SK-N-MC (cell line): ENCODE measurements around the gene SCRN2.

Experiments
- DNase-seq: peaks from one replicate; pipeline ENCODE4 v3.0.0-alpha.2; 2011; ENCODE audit warnings: low read depth, low spot score
- H3K27ac ChIP-seq: fragments of 200-600 bp; sonication (generic); 2 replicates; pipeline ENCODE4 v1.5.1; 2016; ENCODE audit warnings: mixed run types
- H3K36me3 ChIP-seq: fragments of 200-600 bp; sonication (generic); 2 replicates; pipeline ENCODE4 v1.6.1; 2017; ENCODE audit warnings: antibody characterized with exemption, low read length, mixed read lengths; ENCODE audit not compliant: insufficient read depth
- H3K4me3 ChIP-seq: fragments of 200-600 bp; sonication (generic); 2 replicates; pipeline ENCODE4 v1.5.1; 2016
- H3K9ac ChIP-seq: fragments of 200-600 bp; sonication (generic); 2 replicates; pipeline ENCODE4 v1.8.0; 2017; ENCODE audit warnings: mixed run types, mixed read lengths; ENCODE audit not compliant: insufficient read length
- H3K9me3 ChIP-seq: fragments of 200-600 bp; sonication (generic); 2 replicates; pipeline ENCODE4 v1.6.1; 2017; ENCODE audit warnings: low read depth, mild to moderate bottlenecking, antibody characterized with exemption, low read length, moderate library complexity, mixed read lengths
- EZH2 ChIP-seq: fragments of 200-600 bp; sonication (generic); IDR thresholded peaks from one replicate; pipeline ENCODE4 v1.6.1; 2017; ENCODE audit warnings: antibody characterized with exemption
- FOXP2 ChIP-seq: optimal IDR thresholded peaks from 2 replicates; pipeline ENCODE3; 2011; ENCODE audit warnings: mild to moderate bottlenecking, moderate library complexity; ENCODE audit not compliant: insufficient read depth; ENCODE audit errors: extremely low read length, control extremely low read depth
- POLR2AphosphoS5 ChIP-seq: IDR thresholded peaks from 2 replicates; pipeline ENCODE4 v1.6.1; 2012; ENCODE audit warnings: mild to moderate bottlenecking, low read depth, low read length, borderline replicate concordance

Gene SCRN2

DNA sequence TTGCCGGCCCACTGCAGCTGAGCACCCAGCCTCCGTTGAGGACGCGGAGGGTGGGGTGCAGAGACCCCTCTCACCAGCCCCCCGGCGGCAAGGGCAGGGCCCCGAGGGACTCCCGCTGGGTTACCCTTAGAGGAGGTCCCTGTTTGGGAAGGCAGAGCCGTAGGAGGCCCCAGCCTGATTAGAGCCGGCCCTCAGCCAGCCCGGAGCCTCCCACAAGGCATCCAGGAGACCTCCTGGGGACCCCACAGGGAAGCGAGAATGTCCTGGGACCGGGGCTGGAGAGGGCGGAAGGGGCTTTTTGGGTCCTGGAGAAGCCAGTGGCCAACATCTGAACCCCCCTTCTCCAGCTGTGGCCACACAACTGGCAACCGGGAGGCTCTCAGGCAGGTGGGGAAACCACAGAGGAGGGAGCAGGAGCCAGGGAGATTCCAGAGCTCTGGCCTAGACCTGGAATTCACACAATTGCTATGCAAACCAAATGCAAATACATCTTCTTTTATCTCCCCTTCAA lies 31.6 kb upstream of the SCRN2 start:
- no peak overlapping the region for H3K9ac ChIP-seq
- DNase-seq, result no peak
- H3K27ac ChIP-seq, result no peak overlapping the region
- TF ChIP-seq EZH2, result no peak
- TF ChIP-seq FOXP2, result no peak
- TF ChIP-seq POLR2AphosphoS5, result no peak
- no peaks in the 10 kb centered on the region for H3K9me3 ChIP-seq
- no peak overlapping the region for H3K4me3 ChIP-seq
- H3K36me3 ChIP-seq, result no peaks in the 10 kb centered on the region

DNA sequence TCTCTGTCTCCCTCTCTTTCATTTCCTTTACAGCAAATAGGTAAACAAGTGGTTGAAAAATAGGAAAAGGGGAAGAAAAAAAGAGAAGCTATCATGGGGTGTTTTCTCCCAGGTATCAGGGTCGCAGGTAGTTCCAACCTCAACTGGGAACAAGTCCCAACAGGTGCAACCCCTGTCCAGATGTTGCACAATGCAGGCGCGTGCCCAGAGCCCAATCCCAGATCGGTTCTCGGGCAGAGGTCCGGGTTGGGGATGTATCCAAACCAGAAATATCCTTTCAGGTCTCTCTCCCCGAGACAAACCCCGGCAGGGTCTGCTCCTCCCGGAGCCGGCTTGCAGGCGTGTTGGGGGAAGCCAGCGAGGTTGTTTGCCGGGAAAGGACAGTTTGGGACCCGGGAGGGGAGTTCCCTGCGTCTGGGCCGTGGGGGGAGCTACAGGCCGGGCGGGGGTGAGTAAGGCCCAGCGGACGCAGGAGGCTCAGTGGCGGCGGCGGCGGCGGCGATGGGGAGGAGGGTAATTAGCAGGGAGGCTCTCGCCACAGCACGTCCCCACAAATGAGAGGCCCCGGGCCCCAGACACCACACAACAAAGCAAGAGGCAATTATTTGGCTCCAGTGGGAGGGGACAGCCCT lies 31.1 kb upstream of the SCRN2 start:
- no peaks in the 10 kb centered on the region for H3K9me3 ChIP-seq
- no peak overlapping the region for H3K27ac ChIP-seq
- no peak for DNase-seq
- TF ChIP-seq POLR2AphosphoS5, result no peak
- TF ChIP-seq EZH2, result no peak
- no peak for TF ChIP-seq FOXP2
- H3K9ac ChIP-seq, result no peak overlapping the region
- no peak overlapping the region for H3K4me3 ChIP-seq
- H3K36me3 ChIP-seq, result no peaks in the 10 kb centered on the region

- no peak for TF ChIP-seq FOXP2
- no peak for TF ChIP-seq POLR2AphosphoS5
- no peak for TF ChIP-seq EZH2
- H3K27ac ChIP-seq, result no peak overlapping the region
- no peak for DNase-seq
- no peaks in the 10 kb centered on the region for H3K9me3 ChIP-seq
- no peak overlapping the region for H3K9ac ChIP-seq
- no peaks in the 10 kb centered on the region for H3K36me3 ChIP-seq
- no peak overlapping the region for H3K4me3 ChIP-seq
Observed at GRCh38 chr17:47871048-47871447, 30.0 kb upstream of the SCRN2 start.

GRCh38 chr17:47870056-47870455 lies 29.0 kb upstream of the SCRN2 start:
- no peak for DNase-seq
- H3K4me3 ChIP-seq, result no peak overlapping the region
- no peak overlapping the region for H3K9ac ChIP-seq
- no peak overlapping the region for H3K27ac ChIP-seq
- no peaks in the 10 kb centered on the region for H3K9me3 ChIP-seq
- TF ChIP-seq POLR2AphosphoS5, result no peak
- no peak for TF ChIP-seq FOXP2
- TF ChIP-seq EZH2, result no peak
- no peaks in the 10 kb centered on the region for H3K36me3 ChIP-seq

- no peaks in the 10 kb centered on the region for H3K9me3 ChIP-seq
- no peak for TF ChIP-seq FOXP2
- no peak for TF ChIP-seq EZH2
- TF ChIP-seq POLR2AphosphoS5, result no peak
- H3K36me3 ChIP-seq, result no peaks in the 10 kb centered on the region
- H3K27ac ChIP-seq, result no peak overlapping the region
- no peak for DNase-seq
- no peak overlapping the region for H3K4me3 ChIP-seq
- no peak overlapping the region for H3K9ac ChIP-seq
Observed at GRCh38 chr17:47869114-47869513, 28.0 kb upstream of the SCRN2 start.

- Histone ChIP-seq H3K9ac (no peak overlapping the region), H3K4me3 (no peak overlapping the region), H3K9me3 (no peaks in the 10 kb centered on the region), H3K27ac (no peak overlapping the region), H3K36me3 (no peaks in the 10 kb centered on the region)
- no peak for DNase-seq
- no peak for TF ChIP-seq POLR2AphosphoS5
- TF ChIP-seq FOXP2, result no peak
- TF ChIP-seq EZH2, result no peak
Observed at GRCh38 chr17:47867813-47868533, 26.9 kb upstream of the SCRN2 start.

GRCh38 chr17:47866941-47867340 lies 25.9 kb upstream of the SCRN2 start:
- no peak overlapping the region for H3K4me3 ChIP-seq

GRCh38 chr17:47864791-47865216 lies 23.7 kb upstream of the SCRN2 start:
- Histone ChIP-seq H3K27ac (no peak overlapping the region), H3K4me3 (no peak overlapping the region; the same call in 1 of the 2 replicates), H3K9ac (no peak overlapping the region), H3K36me3 (no peaks in the 10 kb centered on the region), H3K9me3 (no peaks in the 10 kb centered on the region)
- DNase-seq, result peak; percentile 74
- TF ChIP-seq EZH2, result no peak
- no peak for TF ChIP-seq FOXP2
- peak; percentile 59; the same call in 1 of the 2 replicates for TF ChIP-seq POLR2AphosphoS5

More at GRCh38 chr17:47866941-47867340, 25.9 kb upstream of the SCRN2 start:
- H3K27ac ChIP-seq, result no peak overlapping the region
- H3K36me3 ChIP-seq, result no peaks in the 10 kb centered on the region
- H3K9ac ChIP-seq, result no peak overlapping the region
- no peak for TF ChIP-seq EZH2
- no peak for DNase-seq
- no peaks in the 10 kb centered on the region for H3K9me3 ChIP-seq
